B cell (primary cell): ENCODE results near the gene POLD4. TPM values are rescaled to one million over a fixed set of nuclear protein-coding genes. Genes with fewer than 3 reads are reported as not detected.

Source experiments
- ATAC-seq: fragments of 200-7000 bp; cut with Tn5 transposase; one replicate; pipeline ENCODE4 v1.10.0; 2021; ENCODE audit warnings: low read depth, mild to moderate bottlenecking, moderate number of reproducible peaks, moderate library complexity
- CTCF ChIA-PET: fragments of 350-600 bp; sonication (Branson Sonifier 250); formaldehyde crosslinking; loops from one replicate; lab custom pipeline; 2021; ENCODE audit warnings: antibody characterized with exemption, inconsistent platforms; lab: Charles Lee
- POLR2A ChIA-PET: fragments of 350-600 bp; sonication (Branson Sonifier 250); formaldehyde crosslinking; loops from one replicate; lab custom pipeline; 2021; ENCODE audit warnings: antibody characterized with exemption; lab: Charles Lee
- DNase-seq: peaks from one replicate; pipeline ENCODE4 v3.0.0; 2013
- H2AFZ ChIP-seq: 2 replicates; pipeline ENCODE4 v1.6.1; 2012; ENCODE audit warnings: mild to moderate bottlenecking, low read depth, low read length; ENCODE audit not compliant: insufficient read depth, poor library complexity, severe bottlenecking
- H3K27ac ChIP-seq, 2 donors: 1 replicate in 1 of 2; 2 replicates in 1 of 2; pipeline ENCODE4 v1.5.1; 2012 to 2013; ENCODE audit warnings: low read length in 2 of 2, mild to moderate bottlenecking in 2 of 2, moderate library complexity in 1 of 2
- H3K27me3 ChIP-seq, 4 experiments: fragments of 200-600 bp in 1 of 4; sonication (generic) in 1 of 4; replicated peaks in 1 of 4; 1 replicate in 2 of 4; 2 replicates in 2 of 4; pipeline versions ENCODE4 v1.6.1 to v1.7.0; 2013 to 2016; ENCODE audit warnings: low read length in 3 of 4, mild to moderate bottlenecking in 2 of 4, mixed read lengths in 1 of 4, moderate library complexity in 1 of 4; ENCODE audit not compliant: insufficient read depth in 4 of 4, control insufficient read depth in 3 of 4; ENCODE audit errors: control extremely low read depth in 1 of 4
- H3K36me3 ChIP-seq, 2 experiments: replicated peaks in 1 of 2; 1 replicate in 1 of 2; 2 replicates in 1 of 2; pipeline versions ENCODE4 v1.6.1 to v1.7.1; 2013; ENCODE audit warnings: low read length in 1 of 2; ENCODE audit not compliant: insufficient read depth in 2 of 2, control insufficient read depth in 1 of 2; ENCODE audit errors: control extremely low read depth in 1 of 2, extremely low read depth in 1 of 2
- H3K4me1 ChIP-seq, 2 donors: fragments of 200-600 bp in 1 of 2; sonication (generic) in 1 of 2; 1 replicate in 1 of 2; 2 replicates in 1 of 2; pipeline versions ENCODE4 v1.5.1 to v1.6.1; 2013 to 2017; ENCODE audit warnings: low read length in 2 of 2; ENCODE audit not compliant: control insufficient read depth in 2 of 2, insufficient read depth in 2 of 2
- H3K4me2 ChIP-seq: replicated peaks from 2 replicates; pipeline ENCODE3; 2012; ENCODE audit warnings: mild to moderate bottlenecking, low read depth, low read length; ENCODE audit not compliant: poor library complexity, severe bottlenecking
- H3K4me3 ChIP-seq, 5 experiments: fragments of 200-600 bp in 1 of 5; sonication (generic) in 1 of 5; 1 replicate in 3 of 5; 2 replicates in 2 of 5; pipeline versions ENCODE4 v1.5.1 to v1.7.0; 2011 to 2016; ENCODE audit warnings: low read length in 4 of 5, mild to moderate bottlenecking in 4 of 5, low read depth in 2 of 5, control low read depth in 1 of 5, moderate library complexity in 1 of 5; ENCODE audit not compliant: insufficient read depth in 1 of 5; ENCODE audit errors: control extremely low read depth in 1 of 5, extremely low read depth in 1 of 5
- H3K79me2 ChIP-seq: fragments of 200-600 bp; sonication (generic); one replicate; pipeline ENCODE4 v1.6.0; 2016; ENCODE audit warnings: low read length; ENCODE audit not compliant: control insufficient read depth, insufficient read depth
- H3K9ac ChIP-seq: fragments of 200-600 bp; sonication (generic); 2 replicates; pipeline ENCODE4 v1.6.1; 2017; ENCODE audit warnings: mild to moderate bottlenecking, low read length, moderate library complexity
- H3K9me3 ChIP-seq, 3 donors: one replicate each; pipeline versions ENCODE4 v1.6.1 to v1.7.1; 2013; ENCODE audit warnings: low read length in 2 of 3; ENCODE audit not compliant: control insufficient read depth in 2 of 3, insufficient read depth in 1 of 3; ENCODE audit errors: control extremely low read depth in 1 of 3
- H4K20me1 ChIP-seq: 2 replicates; pipeline ENCODE4 v1.6.0; 2012; ENCODE audit warnings: mild to moderate bottlenecking, low read length; ENCODE audit not compliant: insufficient read depth, control insufficient read depth, poor library complexity, severe bottlenecking
- H3K27ac Mint-ChIP-seq: one replicate; pipeline ENCODE4 v1.8.0; 2021; ENCODE audit warnings: mixed read lengths
- H3K27me3 Mint-ChIP-seq: one replicate; pipeline ENCODE4 v1.8.0; 2021; ENCODE audit warnings: mixed read lengths
- H3K4me1 Mint-ChIP-seq: one replicate; pipeline ENCODE4 v1.8.0; 2021; ENCODE audit warnings: mixed read lengths
- H3K4me3 Mint-ChIP-seq: one replicate; pipeline ENCODE4 v1.8.0; 2021; ENCODE audit warnings: mixed read lengths
- H3K9me3 Mint-ChIP-seq: one replicate; pipeline ENCODE4 v1.8.0; 2022; ENCODE audit warnings: mixed read lengths; ENCODE audit not compliant: insufficient read depth
- EZH2 ChIP-seq: IDR thresholded peaks from 2 replicates; pipeline ENCODE4 v1.6.1; 2012; ENCODE audit warnings: borderline replicate concordance, low read depth, mild to moderate bottlenecking, moderate library complexity, low read length; ENCODE audit not compliant: insufficient read depth, poor library complexity, severe bottlenecking
- WGBS: methylation state at CpG from one replicate; pipeline ENCODE4 v1.1.5; 2013; ENCODE audit warnings: missing lambda C conversion rate; ENCODE audit not compliant: insufficient coverage; 5-methylcytosine and 5-hydroxymethylcytosine counted together
- intact Hi-C: fragments of 100-400 bp; cut with micrococcal nuclease; formaldehyde crosslinking; loops from one replicate; pipeline ENCODE4 v1.10.0; 2022
- polyA plus RNA-seq: library from polyadenylated mRNA; depleted of rRNA; stranded (reverse); fragments of >200 nt; gene quantifications from 2 replicates; pipeline ENCODE4 v1.2.3, GENCODE V29; 2012
- total RNA-seq, 2 donors: library from RNA; stranded (reverse); fragments of 120-200 nt in 1 of 2; gene quantifications; 1 replicate in 1 of 2; 2 replicates in 1 of 2; pipeline versions ENCODE4 v1.2.3 to v1.2.4, GENCODE V29; 2013 to 2022
- TF ChIP-seq, protein P1 (sequence below): fragments of 200-600 bp; IDR thresholded peaks from one replicate; pipeline ENCODE4 v1.8.0; 2022; ENCODE audit warnings: antibody characterized with exemption, mild to moderate bottlenecking

The POLD4 gene
- total and polyA plus RNA-seq, 2 donors (not counting 1 experiment from before 2014, with no cell fraction given): 210 to 559 TPM

DNA sequence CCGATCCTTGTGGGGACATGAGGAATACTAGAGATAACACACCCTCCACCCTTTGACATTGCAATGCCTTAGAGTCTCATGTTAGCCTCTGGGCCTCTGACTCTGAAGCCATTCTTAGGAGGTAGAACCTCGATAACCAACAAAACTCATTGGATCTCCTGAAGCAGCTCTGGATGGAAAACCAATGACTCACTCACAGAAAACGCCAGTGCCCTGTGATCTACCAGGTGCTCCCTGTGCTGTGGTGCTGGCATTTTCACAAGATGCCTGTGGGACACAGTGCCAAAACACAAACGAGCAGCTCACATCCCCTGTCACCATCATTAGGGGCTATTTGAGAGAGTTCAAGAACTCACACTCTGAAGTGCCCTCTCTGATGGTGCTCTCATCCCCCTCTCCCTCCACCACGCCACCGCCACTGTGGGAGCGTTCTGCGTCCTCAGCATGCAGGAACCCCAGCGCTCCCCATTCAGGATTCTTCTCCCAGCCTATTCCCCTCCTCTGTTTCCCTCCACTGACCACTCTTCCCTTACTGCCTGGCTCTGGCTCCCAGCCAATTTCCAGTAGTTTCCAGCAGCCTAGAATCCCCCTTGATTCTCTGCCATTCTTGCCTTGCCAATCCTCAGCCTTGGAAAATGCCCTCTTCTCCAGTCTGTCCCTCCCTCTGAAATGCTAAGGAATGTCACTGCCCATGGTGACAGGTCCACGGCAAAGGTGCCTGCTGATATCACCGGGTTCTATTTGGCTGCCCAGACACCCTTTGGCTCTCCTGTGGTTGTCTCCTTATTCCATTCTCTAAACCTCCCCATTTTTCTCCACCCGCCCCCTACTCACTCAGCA lies 4.7 kb upstream of the POLD4 start:
- ChIA-PET POLR2A (interaction anchor here (9.0 kb wide), 1 partner anchor 14 kb away, joined by 323 read pairs; the partner anchor contains the start of gene CLCF1), CTCF (interaction anchor here (0.6 to 42.2 kb wide), 5 partner anchors 3 to 150 kb away, joined by 3 to 2379 read pairs (median 12); partner anchors contain the start of genes CDK2AP2, CLCF1, POLD4 and PPP1CA)
- Mint-ChIP-seq H3K27ac (peak overlapping the region; percentile 74), H3K9me3 (no peaks in the 10 kb centered on the region), H3K27me3 (no peaks in the 10 kb centered on the region), H3K4me1 (peaks cover 80% of the 10 kb centered on the region), H3K4me3 (peak overlapping the region; percentile 64)
- intact Hi-C loops: loop anchor here (1.0 to 10.0 kb wide), 3 partner anchors 16 to 447 kb away; no protein-coding TSS in a partner anchor
- ATAC-seq: no peak
- 93% methylated on average over 9 of the region's 12 CpGs for WGBS
- H3K36me3 ChIP-seq: peaks cover 0 to 3% of the 10 kb centered on the region in 2 experiments
- H3K9ac ChIP-seq: no peak overlapping the region
- peak overlapping the region in 1 of 2 donors; percentile 14 for H3K27ac ChIP-seq
- peaks cover under 1% of the 10 kb centered on the region for H4K20me1 ChIP-seq
- peak overlapping the region; percentile 97 for H3K4me2 ChIP-seq
- no peak overlapping the region for H2AFZ ChIP-seq
- TF ChIP-seq, protein P1, sequence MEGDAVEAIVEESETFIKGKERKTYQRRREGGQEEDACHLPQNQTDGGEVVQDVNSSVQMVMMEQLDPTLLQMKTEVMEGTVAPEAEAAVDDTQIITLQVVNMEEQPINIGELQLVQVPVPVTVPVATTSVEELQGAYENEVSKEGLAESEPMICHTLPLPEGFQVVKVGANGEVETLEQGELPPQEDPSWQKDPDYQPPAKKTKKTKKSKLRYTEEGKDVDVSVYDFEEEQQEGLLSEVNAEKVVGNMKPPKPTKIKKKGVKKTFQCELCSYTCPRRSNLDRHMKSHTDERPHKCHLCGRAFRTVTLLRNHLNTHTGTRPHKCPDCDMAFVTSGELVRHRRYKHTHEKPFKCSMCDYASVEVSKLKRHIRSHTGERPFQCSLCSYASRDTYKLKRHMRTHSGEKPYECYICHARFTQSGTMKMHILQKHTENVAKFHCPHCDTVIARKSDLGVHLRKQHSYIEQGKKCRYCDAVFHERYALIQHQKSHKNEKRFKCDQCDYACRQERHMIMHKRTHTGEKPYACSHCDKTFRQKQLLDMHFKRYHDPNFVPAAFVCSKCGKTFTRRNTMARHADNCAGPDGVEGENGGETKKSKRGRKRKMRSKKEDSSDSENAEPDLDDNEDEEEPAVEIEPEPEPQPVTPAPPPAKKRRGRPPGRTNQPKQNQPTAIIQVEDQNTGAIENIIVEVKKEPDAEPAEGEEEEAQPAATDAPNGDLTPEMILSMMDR: no peak
- TF ChIP-seq EZH2: no peak
- peaks cover 50% of the 10 kb centered on the region for H3K79me2 ChIP-seq
- H3K4me1 ChIP-seq: peaks cover 56 to 57% of the 10 kb centered on the region in 2 donors
- no peak overlapping the region for H3K4me3 ChIP-seq
- H3K9me3 ChIP-seq: no peaks in the 10 kb centered on the region
- no peak for DNase-seq
- no peaks in the 10 kb centered on the region for H3K27me3 ChIP-seq
